CD4-positive, alpha-beta T cell treated with Interleukin-15 for 4 hours (primary cell): ENCODE measurements around the gene NOD1.
A peak's percentile ranks its signal among the peaks of the same experiment; 100 is the strongest.
"Not testable (repeated sequence)": the region's sequence is repeated elsewhere in the genome, so short reads cannot be mapped to it uniquely, and the experiment has no call there.

Experiments used
- DNase-seq: peaks from one replicate; pipeline ENCODE4 v3.0.0-alpha.2; 2020; ENCODE audit warnings: low spot score

Gene NOD1

GRCh38 chr7:30412782-30413504, 65.6 kb downstream of the NOD1 start:
- peak; percentile 37 for DNase-seq

GRCh38 chr7:30411897-30412296, 66.7 kb downstream of the NOD1 start:
- DNase-seq: no peak

DNA sequence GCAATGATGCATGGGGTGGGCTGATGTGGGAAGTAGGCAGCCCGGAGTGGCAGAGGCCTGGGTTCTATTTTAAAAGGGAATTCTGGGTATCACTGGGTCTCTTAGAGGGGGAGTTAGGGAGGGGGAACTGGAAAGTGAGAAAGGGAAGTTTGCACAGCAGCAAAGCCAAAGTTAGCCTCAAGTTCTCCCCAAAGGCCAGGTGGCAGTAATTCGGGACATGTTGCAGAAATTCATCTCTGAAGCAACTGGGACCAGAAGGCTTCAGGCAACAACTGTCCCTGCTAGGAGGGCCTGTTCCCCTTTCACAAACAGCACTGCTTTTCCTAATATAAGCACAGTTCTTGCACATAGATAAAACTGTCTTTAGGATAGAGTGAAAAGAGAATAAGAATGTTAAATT, 67.4 kb downstream of the NOD1 start:
- DNase-seq: no peak

DNA sequence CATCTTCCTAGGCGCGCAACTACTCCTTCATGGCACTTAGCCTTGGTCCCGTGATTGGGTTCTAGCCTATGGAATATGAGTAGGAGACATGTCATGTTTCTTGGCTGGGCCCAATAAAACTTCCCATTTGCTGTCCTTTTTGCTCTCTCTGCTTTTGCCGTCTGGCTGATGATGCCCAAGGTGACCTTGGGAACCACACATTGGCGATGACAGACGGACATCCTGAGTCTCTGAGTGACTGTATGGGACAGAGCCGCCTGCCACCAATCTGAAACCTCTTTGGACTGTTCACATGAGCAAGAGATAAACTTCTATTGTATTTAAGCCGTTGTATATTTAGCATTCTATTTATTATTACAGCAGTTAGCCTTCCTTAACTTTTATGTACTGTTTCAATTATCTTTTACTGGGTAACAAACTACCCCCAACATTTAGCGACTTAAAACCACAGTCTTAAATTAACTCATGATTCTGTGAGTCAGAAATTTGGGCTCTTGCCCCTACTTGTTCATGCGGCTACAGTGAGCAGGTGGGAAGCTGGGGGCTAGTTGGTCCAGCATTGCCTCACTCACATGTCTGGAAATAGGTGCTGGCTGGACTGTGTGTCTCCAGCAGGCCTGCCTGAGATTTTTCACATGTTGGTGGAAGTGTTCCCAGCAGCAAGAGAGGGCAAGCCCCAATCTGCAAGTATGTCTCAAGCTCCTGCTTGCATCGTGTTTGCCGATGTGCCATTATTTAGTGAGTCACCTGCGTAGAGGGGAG, 71.7 kb downstream of the NOD1 start:
- DNase-seq: no peak

- no peak for DNase-seq
Observed at GRCh38 chr7:30405179-30405578, 73.4 kb downstream of the NOD1 start.

DNA sequence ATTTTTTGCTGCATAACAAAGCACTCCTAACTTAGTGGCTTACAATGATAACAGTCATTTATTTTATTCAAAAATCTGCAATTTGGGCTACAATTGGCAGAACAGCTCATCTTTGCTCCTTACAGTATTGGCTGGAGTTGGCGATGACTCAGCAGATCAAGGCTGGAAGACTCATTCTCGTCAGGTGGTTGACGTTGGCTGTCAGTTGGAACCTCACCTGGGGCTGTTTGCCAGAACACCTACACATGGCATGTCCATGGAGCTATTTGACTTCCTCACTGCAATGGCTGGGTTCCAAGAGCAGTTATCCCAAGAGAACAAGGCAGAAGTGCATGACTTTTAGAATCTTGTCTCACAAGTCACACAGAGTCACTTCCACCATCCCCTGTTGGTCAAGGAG, 75.1 kb downstream of the NOD1 start:
- DNase-seq: no peak

DNA sequence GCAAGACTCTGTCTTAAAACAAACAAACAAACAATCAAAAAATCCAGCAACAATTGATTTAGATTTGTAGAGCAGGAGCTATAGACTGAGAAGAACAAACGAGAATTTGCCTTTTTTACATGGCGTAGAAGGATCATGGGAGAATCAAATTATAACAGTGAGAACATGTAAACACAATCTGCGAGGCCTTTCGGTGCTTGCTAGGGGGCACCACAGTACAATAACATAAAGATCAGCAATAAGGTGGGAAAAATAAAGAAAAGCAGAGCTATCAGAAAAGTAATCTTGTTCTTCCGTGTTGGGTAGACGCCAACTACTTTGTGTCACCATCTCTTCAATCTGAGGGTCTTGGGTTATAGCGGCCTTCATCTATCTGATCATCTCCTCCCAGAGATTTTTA, 82.2 kb downstream of the NOD1 start:
- no peak for DNase-seq

- DNase-seq: no peak
Observed at GRCh38 chr7:30395676-30396075, 82.9 kb downstream of the NOD1 start.

GRCh38 chr7:30391806-30392205, 86.8 kb downstream of the NOD1 start:
- no peak for DNase-seq

DNA sequence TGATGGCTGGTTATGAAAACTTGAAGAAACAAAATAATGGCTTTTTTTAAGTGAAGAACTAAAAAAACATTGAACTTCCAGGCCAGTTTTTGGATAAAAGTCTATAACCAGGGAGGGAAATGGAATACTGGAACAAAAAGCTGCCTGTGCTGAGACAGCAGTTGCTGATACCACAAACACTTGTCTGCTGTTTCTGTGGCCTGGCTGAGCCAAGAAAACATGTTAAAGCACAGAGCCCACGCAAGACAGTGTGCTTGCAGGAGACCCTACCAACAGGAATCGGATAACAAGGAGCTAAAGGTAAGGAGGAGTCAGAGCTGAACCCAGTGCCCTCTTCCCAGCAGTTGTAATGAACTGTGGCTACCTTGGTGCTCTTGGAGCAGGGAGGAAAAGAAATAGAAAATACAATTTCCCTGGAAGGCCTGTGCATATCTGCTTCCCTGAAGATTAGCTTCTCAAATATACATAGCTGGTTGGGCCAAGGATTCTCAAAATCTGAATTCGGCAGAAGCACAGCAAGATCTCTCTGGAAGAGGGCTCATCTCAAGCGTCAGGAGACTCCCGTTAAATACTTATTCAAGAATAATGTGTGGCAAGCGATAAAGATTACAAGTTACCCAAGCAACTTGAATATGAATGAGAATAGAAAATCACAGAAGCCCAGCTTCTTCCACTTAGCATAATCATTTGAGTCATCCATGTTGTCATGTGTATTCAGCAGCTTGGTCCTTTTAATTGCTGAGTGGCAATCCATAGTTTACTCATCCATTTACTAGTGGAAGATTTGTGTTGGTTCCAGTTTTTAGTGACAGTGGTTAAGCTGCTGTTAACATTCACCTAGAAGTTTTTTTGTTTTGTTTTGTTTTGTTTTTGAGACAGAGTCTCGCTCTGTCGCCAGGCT, 87.6 kb downstream of the NOD1 start:
- DNase-seq: no peak

DNA sequence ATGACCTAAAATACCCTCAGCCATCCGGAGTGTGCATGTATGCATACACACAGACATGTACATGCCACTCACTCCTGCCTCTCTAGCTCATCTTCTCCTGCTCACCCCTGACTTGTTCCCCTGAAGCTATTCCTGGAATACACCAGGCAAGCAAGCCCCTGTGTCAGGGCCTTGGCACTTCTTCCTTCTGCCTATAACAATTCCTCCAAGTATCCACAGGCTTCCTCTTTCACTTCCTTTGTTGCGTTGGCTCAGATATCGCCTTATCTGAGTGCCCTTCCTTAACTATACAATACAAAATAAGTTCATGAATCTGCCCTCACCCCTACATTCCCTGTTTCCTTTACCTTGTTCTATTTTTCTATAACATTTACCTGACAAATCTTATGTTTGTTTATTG, 88.8 kb downstream of the NOD1 start:
- DNase-seq: no peak

GRCh38 chr7:30382607-30383006, 96.0 kb downstream of the NOD1 start:
- no peak for DNase-seq

- not testable (repeated sequence) for DNase-seq
Observed at GRCh38 chr7:30380824-30381223, 97.8 kb downstream of the NOD1 start.

GRCh38 chr7:30380294-30380693, 98.3 kb downstream of the NOD1 start:
- no peak for DNase-seq

DNA sequence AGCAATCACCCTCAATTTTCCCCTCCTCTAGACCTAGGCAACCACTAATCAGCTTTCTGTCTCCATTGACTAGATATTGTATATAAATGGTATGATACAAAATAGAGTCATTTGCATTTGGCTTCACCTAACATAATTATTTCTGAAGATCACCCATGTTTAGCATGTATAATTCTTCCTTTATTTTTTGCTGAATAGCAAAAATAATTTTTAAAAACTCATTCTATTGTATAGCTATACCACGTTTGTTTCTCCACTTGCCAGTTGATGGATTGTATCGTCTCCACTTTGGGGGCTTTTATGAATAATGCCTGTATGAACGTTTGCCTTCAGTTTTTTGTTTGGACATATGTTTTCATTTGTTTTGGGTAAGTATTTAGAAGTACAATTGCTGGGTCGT, 98.8 kb downstream of the NOD1 start:
- no peak for DNase-seq

- DNase-seq: no peak
Observed at GRCh38 chr7:30379131-30379530, 99.5 kb downstream of the NOD1 start.

GRCh38 chr7:30378275-30378674, 100.3 kb downstream of the NOD1 start:
- no peak for DNase-seq
